ENCODE measurements around the gene TRAK1.

GRCh38 chr3:42052132-42052483 is 39.0 kb upstream of the TRAK1 start:
- no peak for TF ChIP-seq POLR2A (IDR thresholded peaks at IDR 0.05; ENCODE audit: low read depth, low read length)
- TF ChIP-seq TAF1 (IDR thresholded peaks at IDR 0.05; ENCODE audit: borderline replicate concordance, low read depth, low read length), result no peak
